GM21528 (cell line): ENCODE measurements around the gene PRR33.

ENCODE experiments used
- ATAC-seq: cut with Tn5 transposase; IDR thresholded peaks from one replicate; pipeline ENCODE4 v1.9.1; 2021; ENCODE audit warnings: mild to moderate bottlenecking, moderate library complexity; ENCODE audit not compliant: unreplicated experiment, low FRiP score

The PRR33 gene

DNA sequence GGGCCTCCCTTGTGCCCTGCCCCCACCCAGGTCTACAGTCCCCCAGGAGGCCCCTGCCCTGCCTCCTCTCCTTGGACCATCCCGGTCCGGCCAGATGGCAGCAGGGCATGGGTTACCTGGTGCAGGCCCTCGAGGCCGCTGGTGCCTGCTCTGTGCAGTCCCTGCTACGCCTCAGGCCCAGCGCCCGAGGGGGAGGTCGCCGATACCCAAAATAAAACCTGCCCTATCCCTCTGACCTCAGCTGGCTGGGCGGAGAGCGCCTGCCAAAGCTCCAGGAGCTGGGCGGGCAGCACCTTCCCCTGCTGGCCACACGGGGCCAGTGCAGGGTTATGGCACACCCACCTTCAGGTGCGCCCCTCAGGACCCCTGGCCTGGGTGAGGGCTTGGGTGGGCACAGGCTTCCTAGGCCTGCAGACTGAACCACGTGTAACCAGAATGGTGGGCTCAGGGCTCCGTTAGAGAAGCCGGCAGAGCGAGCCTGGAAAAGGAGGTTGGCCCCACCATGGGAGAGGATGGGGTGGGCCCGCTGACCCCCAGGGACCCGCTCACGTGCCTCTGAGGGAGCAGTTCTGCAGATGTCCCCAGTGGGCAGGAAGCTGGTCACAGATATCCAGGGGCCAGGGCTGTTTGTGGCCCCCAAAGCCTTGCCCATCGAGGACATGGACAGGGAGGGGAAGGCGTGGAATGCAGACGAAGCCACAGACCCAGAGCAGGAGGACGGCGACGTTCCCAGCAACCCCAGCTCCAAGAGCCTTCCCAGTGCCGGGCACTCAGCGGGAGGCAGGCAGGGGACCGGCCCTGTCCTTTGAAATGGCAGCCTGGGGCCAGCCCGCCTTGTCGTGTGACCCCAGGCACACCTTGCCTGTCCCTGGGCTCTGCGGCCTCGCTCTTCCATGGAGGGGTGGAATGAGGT lies 26.1 kb upstream of the PRR33 start:
- ATAC-seq = no peak

DNA sequence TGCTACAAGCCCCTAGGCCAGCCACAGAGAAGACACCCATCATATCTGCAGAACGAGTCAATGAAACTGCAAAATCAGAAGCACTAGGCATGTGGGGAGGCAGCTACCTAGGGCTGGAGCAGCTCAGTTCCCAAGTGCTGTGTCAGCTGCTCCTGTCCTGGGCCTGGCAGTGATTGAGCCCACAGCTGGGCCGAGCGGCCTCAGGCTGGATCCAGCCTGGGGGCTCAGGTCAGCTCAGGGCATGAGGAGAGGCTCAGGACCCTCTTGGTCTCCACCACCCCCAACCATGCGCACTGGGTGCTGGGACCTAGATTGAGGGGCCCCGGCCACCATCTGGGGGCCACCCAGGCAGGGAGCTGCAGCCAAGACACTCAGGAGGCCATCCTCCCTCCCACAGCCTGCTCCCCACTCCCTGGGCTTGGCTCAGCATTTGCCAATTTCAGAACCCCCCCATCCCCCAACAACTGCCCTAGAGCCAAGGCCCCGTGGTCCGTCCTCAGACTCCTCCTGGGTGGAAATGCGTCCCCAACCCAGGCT lies 25.4 kb upstream of the PRR33 start:
- ATAC-seq = no peak

DNA sequence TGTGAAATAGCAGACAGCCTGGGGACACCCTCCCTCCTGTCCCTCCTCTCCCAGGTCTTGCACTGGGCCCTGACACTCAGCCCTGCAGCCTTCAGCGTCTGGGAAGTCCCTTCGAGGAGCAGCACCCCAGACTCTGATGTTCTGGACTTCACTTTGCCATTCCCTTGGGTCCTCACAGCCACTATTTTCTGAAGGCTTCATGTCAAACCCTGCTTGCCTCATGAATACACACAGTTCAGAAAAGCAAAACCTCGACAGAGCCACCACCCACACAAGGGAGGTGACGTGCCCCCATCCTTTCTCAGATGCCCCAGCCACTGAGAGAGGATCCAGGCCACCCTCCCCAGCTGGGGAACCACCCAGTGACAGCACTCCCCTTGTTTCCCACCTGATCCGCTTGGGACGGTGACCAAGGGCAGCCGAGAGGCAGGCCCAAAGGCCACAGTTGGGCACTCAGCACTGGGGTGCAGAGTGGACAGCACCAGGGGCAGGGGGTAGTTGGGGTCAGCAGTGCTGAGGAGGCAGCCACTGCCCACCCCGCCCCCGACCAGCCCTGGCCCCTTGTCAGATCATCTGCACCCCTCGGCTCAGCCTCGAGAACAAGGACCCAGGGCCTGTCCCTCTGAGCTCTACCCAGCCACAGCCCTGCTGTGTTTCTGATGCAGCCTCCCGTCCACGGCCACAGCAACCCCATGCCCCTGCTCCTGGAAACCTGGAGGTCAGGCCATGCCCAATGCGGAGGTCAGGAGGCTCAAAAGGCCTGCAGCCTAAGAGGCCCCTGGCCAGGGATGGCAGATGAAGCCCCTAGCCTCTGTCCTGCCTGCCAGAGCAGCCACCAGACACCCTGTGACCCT lies 24.7 kb upstream of the PRR33 start:
- ATAC-seq = no peak

DNA sequence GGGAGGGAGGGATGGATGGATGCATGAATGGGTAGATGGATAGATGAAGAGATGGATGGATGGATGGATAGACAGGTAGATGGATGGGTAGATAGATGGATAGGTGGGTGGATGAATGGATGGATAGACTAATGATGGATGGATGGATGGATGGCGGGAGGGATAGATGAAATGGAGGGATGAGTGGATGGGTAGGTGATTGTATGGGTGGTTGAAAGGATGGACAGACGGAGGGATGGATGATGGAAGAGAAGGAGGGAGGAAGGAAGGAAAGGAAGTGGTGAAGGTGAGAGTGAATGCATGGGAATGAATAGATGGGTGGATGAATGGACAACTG lies 24.1 kb upstream of the PRR33 start:
- ATAC-seq = no peak

DNA sequence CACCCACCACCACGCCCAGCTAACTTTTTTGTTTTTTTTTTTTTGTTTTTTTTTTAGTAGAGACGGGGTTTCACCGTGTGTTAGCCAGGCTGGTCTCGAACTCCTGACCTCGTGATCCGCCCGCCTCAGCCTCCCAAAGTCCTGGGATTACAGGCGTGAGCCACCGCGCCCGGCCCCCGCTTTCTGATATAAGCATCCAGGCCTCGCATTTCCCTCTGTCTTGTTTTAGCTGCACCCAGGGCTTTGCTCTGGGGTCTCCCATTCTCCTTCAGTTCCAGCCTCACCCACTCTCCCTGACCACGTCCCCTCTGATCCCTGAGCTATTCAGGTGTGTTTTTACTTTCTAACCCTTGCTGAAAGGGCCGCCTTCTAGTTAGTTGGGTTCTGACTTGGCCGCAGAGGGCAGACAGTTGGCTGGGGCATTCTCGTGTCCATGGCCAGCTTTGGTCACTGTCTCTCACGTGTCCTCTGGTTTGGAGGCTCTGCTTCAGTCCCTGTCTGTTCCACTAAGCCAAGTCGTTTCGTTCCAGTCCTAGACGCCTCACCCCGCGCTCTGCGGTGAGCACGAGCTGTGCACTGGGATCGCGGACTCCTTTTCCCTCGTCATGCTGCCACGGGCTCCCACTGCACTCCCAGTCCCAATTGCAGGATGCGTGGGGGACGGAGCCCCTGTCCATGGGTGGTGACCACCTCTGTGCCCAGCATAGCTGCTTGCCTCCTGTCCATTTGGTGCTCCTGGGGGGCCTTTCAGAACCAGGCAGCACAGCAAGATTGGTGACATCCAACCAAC lies 21.8 kb upstream of the PRR33 start:
- no peak for ATAC-seq

DNA sequence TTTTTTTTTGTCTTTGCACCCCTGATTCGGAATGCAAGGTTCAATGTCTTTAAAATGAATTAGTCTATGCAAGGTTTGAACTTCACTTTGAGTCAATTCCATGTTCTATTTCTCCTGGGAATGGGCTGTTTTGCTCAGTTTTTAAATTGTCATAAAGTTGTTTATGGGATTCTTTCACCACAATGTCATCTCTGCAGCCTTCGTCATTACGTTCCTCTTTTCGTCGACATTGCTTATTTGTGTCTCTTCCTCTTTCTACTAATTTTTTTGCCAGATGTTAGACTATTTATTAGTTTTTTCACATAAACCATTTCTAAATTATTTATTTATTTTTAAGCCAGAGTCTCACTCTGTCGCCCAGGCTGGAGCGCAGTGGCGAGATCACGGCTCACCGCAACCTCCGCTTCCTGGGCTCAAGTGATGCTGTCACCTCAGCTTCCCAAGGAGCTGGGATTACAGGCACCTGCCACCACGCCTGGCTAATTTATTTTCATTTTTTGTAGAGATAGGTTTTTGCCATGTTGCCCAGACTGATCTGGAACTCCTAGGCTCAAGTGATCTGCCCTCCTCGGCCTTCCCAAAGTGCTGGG lies 20.7 kb upstream of the PRR33 start:
- ATAC-seq = no peak

DNA sequence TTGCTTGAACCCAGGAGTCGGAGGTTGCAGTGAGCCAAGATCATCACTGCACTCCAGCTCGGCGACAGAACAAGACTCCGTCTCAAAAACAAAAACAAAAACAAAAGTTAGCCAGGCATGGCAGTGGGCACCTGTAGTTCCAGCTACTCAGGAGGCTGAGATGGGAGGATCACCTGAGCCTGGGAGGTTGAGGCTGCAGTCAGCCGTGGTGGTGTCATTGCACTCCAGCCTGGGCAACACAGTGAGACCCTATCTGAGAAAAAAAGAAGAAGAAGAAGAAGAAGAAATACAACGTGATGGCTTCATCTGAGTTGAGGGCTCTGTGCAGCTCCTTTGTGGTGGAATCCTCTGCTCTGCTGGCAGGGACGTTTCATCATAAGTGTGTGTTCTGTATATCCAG lies 17.8 kb upstream of the PRR33 start:
- no peak for ATAC-seq

DNA sequence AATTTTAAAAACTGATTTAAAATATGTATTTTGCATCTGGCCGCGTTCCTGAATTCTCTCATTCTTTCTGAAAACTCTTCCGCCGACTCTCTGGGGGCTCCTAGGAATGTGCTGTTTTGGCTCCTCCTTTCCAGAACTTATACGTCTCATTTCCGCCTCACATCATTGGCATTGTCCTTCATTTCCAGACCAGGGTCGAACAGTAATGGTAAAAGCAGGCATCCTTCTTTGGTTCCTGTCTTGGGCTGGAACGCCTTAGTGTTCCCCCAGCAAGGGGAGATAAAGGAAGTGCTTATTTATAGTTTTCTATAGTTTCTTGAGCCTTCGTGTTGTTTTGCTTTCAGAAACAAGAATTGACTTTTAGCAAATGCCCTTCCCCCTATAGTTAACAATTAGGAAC lies 16.9 kb upstream of the PRR33 start:
- ATAC-seq = no peak

DNA sequence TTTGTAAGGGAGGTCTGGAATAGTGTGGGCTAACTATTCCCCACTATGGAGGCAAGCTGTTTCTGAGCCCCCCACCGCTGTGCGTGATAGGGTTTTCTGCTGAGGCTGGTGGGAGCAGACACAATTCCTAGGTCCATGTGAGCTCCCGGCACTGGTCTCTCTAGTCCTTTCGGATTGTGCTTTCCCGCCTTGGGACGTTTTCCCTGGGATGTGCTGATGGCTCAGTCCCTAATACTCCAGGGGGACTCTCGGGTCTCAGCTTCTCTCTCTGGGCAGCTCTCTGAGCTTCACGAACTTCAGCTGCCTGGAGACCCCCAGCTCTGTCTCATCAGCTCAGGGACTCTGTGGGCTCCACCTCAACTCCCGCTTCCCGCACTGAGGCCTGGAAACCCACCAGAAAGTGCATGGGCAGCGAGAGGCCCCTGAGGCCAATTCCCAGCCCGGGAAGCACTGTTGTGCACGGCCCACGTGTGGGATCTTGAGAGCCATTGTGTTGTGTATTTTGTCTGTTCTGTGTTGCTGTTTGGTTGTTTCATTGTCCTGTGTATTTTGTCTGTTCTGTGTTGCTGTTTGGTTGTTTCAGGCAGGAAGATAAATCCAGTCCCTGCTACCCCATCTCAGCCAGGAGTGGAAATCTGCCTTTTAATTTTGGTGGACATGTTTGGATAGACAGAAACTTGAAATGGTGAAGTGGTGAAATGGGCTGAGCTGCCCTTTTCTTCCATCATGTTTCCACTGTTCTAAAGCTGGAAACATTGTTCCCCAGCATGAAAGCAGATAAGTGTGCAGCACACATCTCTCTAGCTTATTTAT lies 15.1 kb upstream of the PRR33 start:
- ATAC-seq = no peak

DNA sequence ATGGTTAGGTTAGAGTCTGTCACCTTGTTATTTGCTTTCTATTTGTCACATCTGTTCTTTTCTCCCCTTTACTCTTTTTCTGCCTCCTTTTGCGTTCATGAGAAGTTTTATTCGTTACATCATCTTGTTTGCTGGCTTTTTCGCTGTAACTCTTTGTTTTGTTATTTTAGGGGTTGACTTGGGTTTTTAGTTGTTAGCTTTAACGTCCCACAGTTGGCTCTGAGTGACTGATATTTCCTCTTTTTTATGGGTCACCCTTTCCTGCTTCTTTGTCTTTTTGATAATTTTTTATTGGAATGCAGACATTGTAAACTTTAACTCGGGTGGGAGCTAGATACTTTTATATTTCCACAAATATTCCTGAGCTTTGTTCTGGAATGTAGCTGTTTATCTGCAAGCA lies 14.5 kb upstream of the PRR33 start:
- no peak for ATAC-seq

DNA sequence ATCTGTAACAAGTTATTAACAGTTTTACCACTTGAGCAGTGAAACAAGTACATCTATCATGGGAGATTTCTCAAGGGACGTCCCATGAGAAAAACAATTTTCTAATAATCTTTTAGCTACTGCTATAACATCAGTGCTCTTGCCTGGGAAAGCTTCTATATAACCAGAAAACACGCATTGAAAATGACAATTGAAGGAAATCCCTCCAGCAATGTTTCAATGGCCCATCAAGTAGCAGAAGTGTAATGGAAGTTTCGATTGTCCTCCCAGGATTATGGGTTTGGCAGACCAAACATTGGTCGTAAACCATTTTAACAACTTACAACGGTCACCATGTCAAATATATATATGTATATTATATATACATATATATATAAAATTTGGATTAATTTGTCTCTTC lies 8.0 kb upstream of the PRR33 start:
- ATAC-seq = no peak

DNA sequence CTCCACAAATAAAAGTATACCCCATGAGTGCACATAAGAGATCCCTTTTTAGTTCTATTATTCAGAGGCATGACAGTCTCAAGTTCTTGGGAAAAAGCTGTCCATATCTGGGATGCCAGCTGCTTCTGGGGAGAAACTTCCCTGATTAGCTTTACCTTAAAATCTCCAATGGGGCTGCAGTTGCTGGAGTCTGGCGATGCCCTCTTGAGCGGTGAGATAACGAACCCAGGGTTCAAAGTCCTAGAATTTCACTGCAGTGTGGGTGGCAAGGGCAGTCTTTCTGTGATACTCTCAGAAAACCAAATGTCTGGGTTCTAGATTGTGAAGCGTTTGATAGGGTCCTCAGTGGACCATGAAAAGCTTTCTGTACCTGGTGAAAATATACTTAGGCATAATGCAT lies 7.4 kb upstream of the PRR33 start:
- ATAC-seq = no peak

DNA sequence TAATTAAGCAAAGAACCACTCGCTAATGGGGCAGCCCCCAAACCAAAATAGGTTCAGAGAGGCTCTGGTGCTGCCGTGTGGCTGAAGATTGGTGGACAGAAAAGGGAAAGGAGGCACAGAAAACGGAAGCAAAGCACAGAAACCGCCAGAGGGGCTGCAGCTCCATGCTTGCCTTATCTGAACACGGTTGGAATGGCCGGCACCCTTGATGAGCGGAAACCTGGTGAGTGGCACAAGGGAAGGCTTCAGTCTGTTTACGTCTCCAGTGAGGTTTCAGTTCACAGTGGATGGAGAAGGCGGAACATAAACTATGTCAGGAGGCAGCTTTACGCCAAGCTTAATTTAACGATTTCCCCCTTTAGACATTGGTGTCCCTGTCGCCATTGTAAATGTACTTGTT lies 5.2 kb upstream of the PRR33 start:
- no peak for ATAC-seq

DNA sequence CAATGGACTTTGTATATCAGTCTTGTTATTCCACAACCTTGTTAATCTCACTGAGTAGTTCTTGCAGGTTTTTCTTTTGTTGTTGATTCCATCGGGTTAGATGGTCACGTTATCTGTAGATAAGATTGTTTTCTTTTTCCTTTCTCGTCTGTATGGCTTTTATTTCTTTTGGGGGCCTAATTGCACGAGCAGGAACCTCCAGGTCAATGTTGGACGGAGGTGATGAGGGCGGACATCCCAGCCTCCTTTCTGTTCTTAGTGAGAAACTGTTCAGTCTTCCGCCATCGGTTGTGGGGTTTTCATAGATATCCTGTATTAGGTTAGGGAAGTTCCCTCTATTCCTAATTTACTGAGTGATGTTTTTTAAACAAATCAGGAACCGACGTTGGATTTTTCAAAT lies 4.8 kb upstream of the PRR33 start:
- ATAC-seq = no peak

DNA sequence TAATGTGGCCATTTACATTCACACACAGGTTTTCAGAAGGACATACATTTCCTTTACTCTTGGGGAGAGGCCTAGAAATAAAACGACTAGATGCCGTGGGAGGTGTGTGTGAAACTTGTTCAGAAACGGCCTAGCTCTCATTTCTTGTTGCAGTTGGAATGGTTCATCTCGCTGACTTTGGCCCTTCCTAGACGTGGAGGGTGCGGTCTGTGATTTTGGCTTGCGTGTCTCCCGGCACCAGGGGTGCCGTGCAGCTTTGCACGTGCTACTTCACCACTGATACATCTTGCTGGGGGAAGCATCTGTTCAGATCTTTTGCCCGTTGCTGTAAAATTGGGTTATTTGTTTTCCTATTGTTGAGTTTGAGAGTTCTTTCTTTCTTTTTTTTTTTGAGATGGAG lies 3.1 kb upstream of the PRR33 start:
- ATAC-seq = no peak

DNA sequence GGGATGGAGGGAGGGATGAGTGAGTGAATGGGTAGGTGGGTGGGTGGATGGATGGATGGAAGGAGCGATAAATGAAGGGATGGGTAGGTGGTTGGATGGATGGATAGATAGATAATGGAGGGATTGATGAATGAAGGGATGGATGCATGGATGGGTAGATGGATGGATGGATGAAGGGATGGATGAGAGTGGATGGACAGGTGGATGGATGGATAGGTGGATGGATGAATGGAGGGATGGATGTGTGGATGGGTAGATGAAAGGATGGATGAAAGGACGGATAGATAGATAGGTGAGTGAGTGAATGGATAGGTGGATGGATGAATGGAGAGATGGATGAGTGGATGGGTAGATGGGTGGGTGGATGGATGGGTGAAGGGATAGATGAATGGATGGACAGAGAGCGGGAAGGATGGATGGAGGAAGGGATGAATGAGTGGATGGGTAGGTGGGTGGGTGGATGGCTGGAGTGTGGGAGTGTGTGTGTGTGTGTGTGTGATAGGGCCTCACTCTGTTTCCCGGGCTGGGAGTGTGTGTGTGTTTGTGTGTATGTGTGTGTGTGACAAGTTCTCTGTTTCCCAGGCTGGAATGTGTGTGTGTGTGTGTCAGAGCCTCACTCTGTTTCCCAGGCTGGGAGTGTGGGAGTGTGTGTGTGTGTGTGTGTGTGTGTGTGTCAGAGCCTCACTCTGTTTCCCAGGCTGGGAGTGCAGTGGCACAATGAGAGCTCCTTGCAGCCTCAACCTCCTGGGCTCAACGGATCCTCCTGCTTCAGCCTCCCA lies 2.1 kb upstream of the PRR33 start:
- no peak for ATAC-seq

DNA sequence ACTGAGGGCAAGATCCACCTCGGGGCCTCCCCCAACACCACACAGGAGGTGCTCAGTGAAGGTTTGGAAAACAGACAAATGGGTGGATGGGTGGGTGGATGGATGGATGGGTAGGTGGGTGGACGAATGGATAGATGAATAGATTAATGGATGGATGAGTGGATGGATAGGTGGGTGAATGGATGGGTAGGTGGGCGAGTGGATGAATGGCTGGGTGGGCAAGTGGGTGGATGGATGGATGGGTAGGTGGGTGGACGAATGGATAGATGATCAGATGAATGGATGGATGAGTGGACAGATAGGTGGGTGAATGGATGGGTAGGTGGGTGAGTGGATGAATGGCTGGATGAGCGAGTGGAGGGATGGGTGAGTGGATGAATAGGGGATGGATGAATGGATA lies 863 bp upstream of the PRR33 start:
- no peak for ATAC-seq

DNA sequence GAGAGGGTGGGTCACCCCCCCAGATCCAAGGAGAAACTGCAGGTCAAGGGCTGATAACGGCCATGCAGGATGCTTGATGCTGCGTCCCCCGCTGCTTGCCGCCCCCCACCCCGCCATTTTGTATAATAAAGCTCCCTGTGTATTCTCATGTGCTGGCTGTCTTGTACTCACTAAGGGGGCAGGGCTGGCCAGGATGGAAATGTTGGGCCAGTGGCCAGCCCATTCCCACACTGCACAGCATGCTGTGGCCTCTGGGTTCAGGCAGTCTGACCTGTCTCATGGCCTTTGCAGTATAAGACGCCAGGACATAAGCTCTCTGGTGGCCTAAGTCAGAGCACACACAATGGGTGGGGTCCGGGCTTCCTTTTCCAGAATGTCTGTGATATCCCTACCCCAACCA lies 421 bp upstream of the PRR33 start:
- no peak for ATAC-seq
